Loucy (cell line): ENCODE measurements around the gene MGA.

Experiments used
- H2AFZ ChIP-seq: fragments of 200-600 bp; sonication (generic); 2 replicates; pipeline ENCODE4 v1.6.0; 2016; ENCODE audit warnings: antibody characterized with exemption, mild to moderate bottlenecking, low read length, moderate library complexity
- H3F3A ChIP-seq: fragments of 200-600 bp; 2 replicates; pipeline ENCODE4 v1.6.0; 2016; ENCODE audit warnings: antibody characterized with exemption, low read depth, mild to moderate bottlenecking
- H3K27me3 ChIP-seq: fragments of 200-600 bp; sonication (generic); 2 replicates; pipeline ENCODE4 v1.6.1; 2014; ENCODE audit warnings: low read length, mild to moderate bottlenecking; ENCODE audit not compliant: insufficient read depth, poor library complexity, severe bottlenecking
- H3K36me3 ChIP-seq: fragments of 200-600 bp; sonication (generic); 2 replicates; pipeline ENCODE4 v1.6.1; 2016; ENCODE audit warnings: low read length; ENCODE audit not compliant: insufficient read depth
- H3K4me1 ChIP-seq: fragments of 200-600 bp; sonication (generic); 2 replicates; pipeline ENCODE4 v1.5.1; 2014; ENCODE audit warnings: low read length, mild to moderate bottlenecking; ENCODE audit not compliant: insufficient read depth, poor library complexity, severe bottlenecking
- H3K4me2 ChIP-seq: fragments of 200-600 bp; sonication (generic); 2 replicates; pipeline ENCODE4 v1.6.0; 2014; ENCODE audit warnings: antibody characterized with exemption, low read length, low read depth, mild to moderate bottlenecking; ENCODE audit not compliant: poor library complexity, severe bottlenecking
- H3K4me3 ChIP-seq: fragments of 200-600 bp; sonication (generic); 2 replicates; pipeline ENCODE4 v1.5.1; 2014; ENCODE audit warnings: low read length, mild to moderate bottlenecking, mixed read lengths; ENCODE audit not compliant: poor library complexity, severe bottlenecking
- H3K79me2 ChIP-seq: fragments of 200-600 bp; sonication (generic); 2 replicates; pipeline ENCODE4 v1.6.1; 2014; ENCODE audit warnings: low read length; ENCODE audit not compliant: insufficient read depth
- H3K9ac ChIP-seq: fragments of 200-600 bp; sonication (generic); 2 replicates; pipeline ENCODE4 v1.6.0; 2014; ENCODE audit warnings: mild to moderate bottlenecking, low read depth, low read length, moderate library complexity; ENCODE audit not compliant: poor library complexity, severe bottlenecking
- H3K9me2 ChIP-seq: fragments of 200-600 bp; sonication (generic); replicated peaks from 2 replicates; pipeline ENCODE4 v1.6.1; 2016; ENCODE audit warnings: low read depth, low read length, mixed read lengths
- H3K9me3 ChIP-seq: fragments of 200-600 bp; sonication (generic); 2 replicates; pipeline ENCODE4 v1.6.1; 2014; ENCODE audit warnings: mild to moderate bottlenecking, antibody characterized with exemption, low read length, low read depth; ENCODE audit not compliant: insufficient read depth
- H4K20me1 ChIP-seq: fragments of 200-600 bp; sonication (generic); 2 replicates; pipeline ENCODE4 v1.6.0; 2014; ENCODE audit warnings: antibody characterized with exemption, low read length, mild to moderate bottlenecking; ENCODE audit not compliant: insufficient read depth, poor library complexity, severe bottlenecking
- EZH2phosphoT487 ChIP-seq: fragments of 200-600 bp; IDR thresholded peaks from 2 replicates; pipeline ENCODE4 v1.6.1; 2018; ENCODE audit warnings: antibody characterized with exemption, mild to moderate bottlenecking, moderate library complexity, borderline replicate concordance
- TF ChIP-seq, protein P1 (sequence below): fragments of 200-600 bp; sonication (generic); conservative IDR thresholded peaks from 2 replicates; pipeline ENCODE4 v1.5.1; 2014; ENCODE audit warnings: mild to moderate bottlenecking, antibody characterized with exemption, low read length

Gene MGA

DNA sequence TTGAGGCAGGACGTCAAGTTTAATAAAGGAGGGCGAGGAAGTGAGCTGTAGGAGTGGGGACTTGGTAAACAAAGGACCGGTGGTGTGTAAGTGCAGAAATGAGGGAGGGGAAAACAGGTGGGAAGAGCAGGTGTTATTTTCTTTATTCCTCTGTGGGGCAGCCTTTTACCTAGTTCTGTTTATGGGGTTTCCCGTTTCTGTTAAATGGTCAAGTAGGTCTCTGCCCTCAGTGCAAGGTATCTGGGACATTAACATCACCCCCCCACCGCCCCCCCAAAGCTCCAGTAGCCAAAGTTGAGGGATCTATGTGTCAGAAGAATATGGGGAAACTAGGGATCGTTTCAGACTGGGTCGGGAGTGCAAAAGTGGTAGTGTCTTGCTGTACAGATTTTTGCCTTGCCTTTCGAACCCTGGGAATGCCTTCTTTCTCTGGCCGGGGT lies 893 bp downstream of the MGA start:
- Histone ChIP-seq H3K4me2 (peak overlapping the region; percentile 98), H4K20me1 (peaks cover 47% of the 10 kb centered on the region), H3K79me2 (peaks cover 93% of the 10 kb centered on the region), H3K9me3 (no peaks in the 10 kb centered on the region), H3K4me3 (peak overlapping the region; percentile 87), H3K36me3 (no peaks in the 10 kb centered on the region), H3K9me2 (no peaks in the 10 kb centered on the region), H3K27me3 (no peaks in the 10 kb centered on the region), H2AFZ (peak overlapping the region; percentile 83), H3F3A (peaks cover 8% of the 10 kb centered on the region; the same call in 1 of the 2 replicates), H3K9ac (peak overlapping the region; percentile 89), H3K4me1 (peaks cover 46% of the 10 kb centered on the region)
- TF ChIP-seq, protein P1, sequence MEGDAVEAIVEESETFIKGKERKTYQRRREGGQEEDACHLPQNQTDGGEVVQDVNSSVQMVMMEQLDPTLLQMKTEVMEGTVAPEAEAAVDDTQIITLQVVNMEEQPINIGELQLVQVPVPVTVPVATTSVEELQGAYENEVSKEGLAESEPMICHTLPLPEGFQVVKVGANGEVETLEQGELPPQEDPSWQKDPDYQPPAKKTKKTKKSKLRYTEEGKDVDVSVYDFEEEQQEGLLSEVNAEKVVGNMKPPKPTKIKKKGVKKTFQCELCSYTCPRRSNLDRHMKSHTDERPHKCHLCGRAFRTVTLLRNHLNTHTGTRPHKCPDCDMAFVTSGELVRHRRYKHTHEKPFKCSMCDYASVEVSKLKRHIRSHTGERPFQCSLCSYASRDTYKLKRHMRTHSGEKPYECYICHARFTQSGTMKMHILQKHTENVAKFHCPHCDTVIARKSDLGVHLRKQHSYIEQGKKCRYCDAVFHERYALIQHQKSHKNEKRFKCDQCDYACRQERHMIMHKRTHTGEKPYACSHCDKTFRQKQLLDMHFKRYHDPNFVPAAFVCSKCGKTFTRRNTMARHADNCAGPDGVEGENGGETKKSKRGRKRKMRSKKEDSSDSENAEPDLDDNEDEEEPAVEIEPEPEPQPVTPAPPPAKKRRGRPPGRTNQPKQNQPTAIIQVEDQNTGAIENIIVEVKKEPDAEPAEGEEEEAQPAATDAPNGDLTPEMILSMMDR = peak; percentile 16; the same call in 1 of the 2 replicates
- TF ChIP-seq EZH2phosphoT487 = no peak

DNA sequence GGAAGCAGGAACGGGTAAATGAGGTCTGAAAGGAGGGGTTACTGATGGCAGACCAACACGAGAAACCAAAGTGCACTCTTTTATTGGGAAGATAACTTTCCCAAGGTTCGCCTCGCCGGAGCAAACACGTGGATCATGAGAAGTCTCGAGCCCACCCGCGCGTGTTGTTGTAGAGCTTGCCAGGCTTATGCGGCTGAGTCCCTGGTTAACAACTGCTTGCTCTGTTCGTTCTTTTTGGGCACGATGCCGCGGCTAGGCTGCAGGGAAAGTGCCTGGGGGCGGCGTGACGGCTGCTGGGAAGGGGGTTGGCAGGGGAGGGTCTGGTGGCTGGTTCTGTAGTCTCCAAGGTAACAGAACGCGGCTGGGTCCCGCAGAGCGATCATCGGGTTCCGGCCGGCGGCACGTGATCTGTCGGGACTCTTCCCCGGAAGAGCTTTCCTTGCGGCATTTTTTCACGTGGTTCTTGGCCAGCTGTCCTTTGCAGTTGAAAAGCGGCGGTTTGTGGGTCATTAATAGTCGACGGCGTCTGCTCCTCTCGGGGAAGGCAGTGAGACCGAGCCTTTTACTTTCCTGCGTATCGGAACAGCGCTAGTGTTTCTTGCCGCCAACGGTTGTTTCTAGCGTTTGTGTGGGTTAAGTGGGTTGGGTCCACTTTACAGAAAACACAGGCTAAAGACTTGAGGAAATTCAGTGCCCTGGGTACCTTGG lies 1.5 kb downstream of the MGA start:
- H3K27me3 ChIP-seq = no peaks in the 10 kb centered on the region
- H3F3A ChIP-seq = peaks cover 8% of the 10 kb centered on the region; the same call in 1 of the 2 replicates
- H3K4me3 ChIP-seq = peak overlapping the region; percentile 87
- no peaks in the 10 kb centered on the region for H3K9me3 ChIP-seq
- TF ChIP-seq EZH2phosphoT487 = no peak
- TF ChIP-seq, protein P1 = no peak
- no peaks in the 10 kb centered on the region for H3K9me2 ChIP-seq
- H4K20me1 ChIP-seq = peaks cover 53% of the 10 kb centered on the region
- peak overlapping the region; percentile 98 for H3K4me2 ChIP-seq
- H3K4me1 ChIP-seq = peaks cover 51% of the 10 kb centered on the region
- H3K36me3 ChIP-seq = no peaks in the 10 kb centered on the region
- peak overlapping the region; percentile 89 for H3K9ac ChIP-seq
- H3K79me2 ChIP-seq = peaks cover 95% of the 10 kb centered on the region
- peak overlapping the region; percentile 83 for H2AFZ ChIP-seq

DNA sequence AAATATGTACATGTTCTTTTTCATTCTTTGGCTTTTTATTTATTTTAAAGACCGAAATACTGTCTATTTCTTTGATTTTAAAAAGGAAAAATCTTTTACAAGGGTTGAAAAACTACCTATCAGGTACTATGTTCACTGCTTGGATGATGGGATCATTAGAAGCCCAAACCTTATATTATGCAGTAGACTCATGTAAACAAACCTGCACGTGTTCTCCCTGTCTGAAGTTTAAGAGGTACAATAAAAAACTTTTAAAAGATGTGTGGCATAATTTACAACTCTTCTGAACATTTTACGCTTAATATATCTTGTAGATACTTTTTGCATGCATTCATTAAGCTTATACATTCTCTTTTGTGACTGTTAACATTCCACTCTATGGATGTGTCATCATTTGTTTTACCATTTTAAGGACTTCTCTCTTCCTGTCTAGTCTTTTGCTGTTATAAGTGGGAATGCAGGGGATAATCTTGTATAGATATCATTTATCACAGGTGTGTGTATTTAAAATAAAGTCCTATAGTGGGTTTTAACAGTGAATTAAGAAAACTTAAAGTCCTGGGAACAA lies 6.2 kb downstream of the MGA start:
- Histone ChIP-seq H3K4me3 (no peak overlapping the region), H4K20me1 (peaks cover 86% of the 10 kb centered on the region), H3K27me3 (no peaks in the 10 kb centered on the region), H3K36me3 (peaks cover 21% of the 10 kb centered on the region; the same call in 1 of the 2 replicates), H3K4me1 (peaks cover 42% of the 10 kb centered on the region), H3K79me2 (peaks cover 97% of the 10 kb centered on the region), H3K4me2 (peak overlapping the region; percentile 37), H3F3A (peaks cover 6% of the 10 kb centered on the region; the same call in 1 of the 2 replicates), H3K9me2 (no peaks in the 10 kb centered on the region), H3K9me3 (no peaks in the 10 kb centered on the region), H2AFZ (no peak overlapping the region), H3K9ac (no peak overlapping the region)
- no peak for TF ChIP-seq EZH2phosphoT487
- TF ChIP-seq, protein P1 = no peak
